Endothelial cell of umbilical vein (primary cell): ENCODE results near the gene AMBP. TPM values are rescaled to one million over a fixed set of nuclear protein-coding genes. Genes with fewer than 3 reads are reported as not detected.
A peak's percentile ranks its signal among the peaks of the same experiment; 100 is the strongest.

Experiments
- BruUV-seq: library from RNA; stranded (reverse); fragments of 400-500 nt; replicated peaks from 2 replicates; lab custom pipeline; 2021; lab: Mats Ljungman, UMichigan
- CTCF ChIA-PET: fragments of 300-600, 350-600 bp; sonication (Branson Sonifier 250); formaldehyde crosslinking; loops from one replicate; lab custom pipeline; 2021; ENCODE audit warnings: antibody characterized with exemption, inconsistent platforms; lab: Charles Lee
- POLR2A ChIA-PET: fragments of 300-600, 350-600 bp; sonication (Branson Sonifier 250); formaldehyde crosslinking; loops from one replicate; lab custom pipeline; 2021; ENCODE audit warnings: antibody characterized with exemption, inconsistent platforms; lab: Charles Lee
- DNase-seq: peaks from one replicate; pipeline ENCODE4 v3.0.0-alpha.2; 2011; ENCODE audit warnings: low read depth, low spot score
- FAIRE-seq: peaks from 2 replicates; lab custom pipeline; 2011; peaks lifted over from hg19 to GRCh38; lab: Jason Lieb, UNC
- H2AFZ ChIP-seq: 2 replicates; pipeline ENCODE4 v1.6.0; 2012; ENCODE audit warnings: low read depth, low read length, control low read depth, inconsistent platforms
- H3K27ac ChIP-seq: 2 replicates; pipeline ENCODE4 v1.5.1; 2011; ENCODE audit warnings: low read depth, mild to moderate bottlenecking, control low read depth, low read length, moderate library complexity; ENCODE audit not compliant: insufficient read depth
- H3K27me3 ChIP-seq, 2 experiments: 2 replicates each; pipeline versions ENCODE4 v1.6.0 to v1.6.1; 2011; ENCODE audit warnings: low read length in 2 of 2, mixed read lengths in 1 of 2; ENCODE audit not compliant: control insufficient read depth in 2 of 2, insufficient read depth in 2 of 2
- H3K36me3 ChIP-seq, 2 experiments: 2 replicates in 1 of 2; 3 replicates in 1 of 2; pipeline ENCODE4 v1.5.1; 2011; ENCODE audit warnings: low read length in 2 of 2, mild to moderate bottlenecking in 1 of 2, moderate library complexity in 1 of 2; ENCODE audit not compliant: control insufficient read depth in 2 of 2, insufficient read depth in 2 of 2; ENCODE audit errors: extremely low read depth in 1 of 2
- H3K4me1 ChIP-seq: 3 replicates; pipeline ENCODE4 v1.5.1; 2011; ENCODE audit warnings: mild to moderate bottlenecking, low read length; ENCODE audit not compliant: control insufficient read depth, insufficient read depth; ENCODE audit errors: extremely low read depth
- H3K4me2 ChIP-seq: 2 replicates; pipeline ENCODE4 v1.6.1; 2011; ENCODE audit warnings: low read length, control low read depth, mixed read lengths; ENCODE audit not compliant: insufficient read depth
- H3K4me3 ChIP-seq, 3 experiments: fragments of 200-600 bp in 1 of 3; sonication (generic), shearing (Covaris generic) in 1 of 3; replicated peaks in 1 of 3; 2 replicates each; pipeline ENCODE4 v1.5.1; 2011 to 2016; ENCODE audit warnings: control low read depth in 3 of 3, low read length in 3 of 3, mild to moderate bottlenecking in 2 of 3, inconsistent platforms in 1 of 3, low read depth in 1 of 3, moderate library complexity in 1 of 3; ENCODE audit not compliant: insufficient read depth in 1 of 3
- H3K79me2 ChIP-seq: 2 replicates; pipeline ENCODE4 v1.6.0; 2012; ENCODE audit warnings: low read length, inconsistent platforms; ENCODE audit not compliant: control insufficient read depth, insufficient read depth
- H3K9ac ChIP-seq: replicated peaks from 2 replicates; pipeline ENCODE3; 2011; ENCODE audit warnings: low read length, control low read depth; ENCODE audit not compliant: insufficient read depth; ENCODE audit errors: extremely low read depth
- H3K9me1 ChIP-seq: replicated peaks from 3 replicates; pipeline ENCODE4 v1.6.0; 2011; ENCODE audit warnings: mild to moderate bottlenecking, low read length; ENCODE audit not compliant: control insufficient read depth, insufficient read depth; ENCODE audit errors: extremely low read depth
- H3K9me3 ChIP-seq: replicated peaks from 2 replicates; pipeline ENCODE4 v1.5.1; 2012; ENCODE audit warnings: low read length, inconsistent platforms; ENCODE audit not compliant: control insufficient read depth, insufficient read depth
- H4K20me1 ChIP-seq: replicated peaks from 2 replicates; pipeline ENCODE3; 2011; ENCODE audit warnings: mild to moderate bottlenecking, low read length; ENCODE audit not compliant: control insufficient read depth, insufficient read depth; ENCODE audit errors: extremely low read depth
- CTCF ChIP-seq, 2 donors: IDR thresholded peaks; 1 replicate in 1 of 2; 2 replicates in 1 of 2; pipeline ENCODE4 v1.5.1; 2011; ENCODE audit warnings: low read length in 2 of 2, mild to moderate bottlenecking in 2 of 2, moderate library complexity in 2 of 2, control low read depth in 1 of 2, inconsistent platforms in 1 of 2, low read depth in 1 of 2; ENCODE audit not compliant: insufficient read depth in 1 of 2; ENCODE audit errors: extremely low read depth in 1 of 2
- EZH2 ChIP-seq: IDR thresholded peaks from 2 replicates; pipeline ENCODE4 v1.6.1; 2012; ENCODE audit warnings: borderline replicate concordance, low read depth, mild to moderate bottlenecking, moderate library complexity, low read length, inconsistent platforms; ENCODE audit not compliant: severe bottlenecking
- FOS ChIP-seq: IDR thresholded peaks from 2 replicates; pipeline ENCODE4 v1.6.1; 2011; ENCODE audit warnings: mild to moderate bottlenecking, low read length, moderate library complexity, borderline replicate concordance; ENCODE audit not compliant: insufficient read depth
- GATA2 ChIP-seq: IDR thresholded peaks from 2 replicates; pipeline ENCODE4 v1.7.0; 2011; ENCODE audit warnings: low read depth, mild to moderate bottlenecking, moderate library complexity, mixed read lengths, low read length; ENCODE audit not compliant: insufficient read length, insufficient read depth
- JUN ChIP-seq: IDR thresholded peaks from 2 replicates; pipeline ENCODE4 v1.6.1; 2011; ENCODE audit warnings: borderline replicate concordance, low read depth; ENCODE audit not compliant: insufficient read length, insufficient read depth
- MAX ChIP-seq: IDR thresholded peaks from 2 replicates; pipeline ENCODE4 v1.6.1; 2011; ENCODE audit not compliant: insufficient read depth, insufficient read length
- MYC ChIP-seq: IDR thresholded peaks from one replicate; pipeline ENCODE4 v1.6.1; 2011; ENCODE audit warnings: mild to moderate bottlenecking, low read depth, low read length
- POLR2A ChIP-seq: IDR thresholded peaks from 2 replicates; pipeline ENCODE4 v1.6.1; 2012; ENCODE audit warnings: low read depth, mild to moderate bottlenecking, control low read depth, low read length
- POLR2AphosphoS5 ChIP-seq: IDR thresholded peaks from 2 replicates; pipeline ENCODE4 v1.6.1; 2012; ENCODE audit warnings: low read depth, mild to moderate bottlenecking, control low read depth, low read length, moderate library complexity; ENCODE audit not compliant: insufficient read depth
- dilution Hi-C: fragments of 300-500 bp; cut with MboI; formaldehyde crosslinking; loops from one replicate; pipeline ENCODE4 v1.15.0; 2019; ENCODE audit warnings: low sequenced_read_pairs; ENCODE audit not compliant: extremely low pct_ligation_motif_present
- intact Hi-C: fragments of 100-400 bp; cut with micrococcal nuclease; formaldehyde crosslinking; loops from one replicate; pipeline ENCODE4 v1.10.0; 2022
- polyA plus RNA-seq, 4 experiments: library from polyadenylated mRNA; depleted of rRNA in 3 of 4; stranded (reverse) in 3 of 4; unstranded in 1 of 4; fragments of >200 nt; gene quantifications; 2 replicates each; pipeline versions ENCODE4 v1.2.1 to v1.2.3, GENCODE V29; 2011 to 2012; ENCODE audit warnings: missing spikeins in 1 of 4
- total RNA-seq: library from RNA; stranded (reverse); gene quantifications from 2 replicates; pipeline ENCODE4 v1.2.3, GENCODE V29; 2021

AMBP gene
- total and polyA plus RNA-seq, 2 donors (not counting 3 experiments of a cell fraction or from before 2014, with no cell fraction given): not detected

GRCh38 chr9:114100536-114100935 is 22.4 kb upstream of the AMBP start:
- ChIA-PET POLR2A (no interaction called here), CTCF (interaction anchor here (2.3 to 3.0 kb wide), 3 partner anchors 8 to 190 kb away, joined by 17 to 23 read pairs (median 20); no protein-coding TSS in a partner anchor)
- DNase-seq (peak; percentile 32), FAIRE-seq (peak; percentile 68)
- no peak overlapping the region for H3K9ac ChIP-seq
- intact Hi-C loops: no loop called here
- TF ChIP-seq EZH2: no peak
- TF ChIP-seq CTCF (IDR thresholded peaks at IDR 0.05; ENCODE audit: extremely low read depth in 1 of 2, insufficient read depth in 1 of 2, low read depth in 1 of 2, low read length in 2 of 2): no peak
- TF ChIP-seq GATA2: no peak
- no peak for TF ChIP-seq FOS
- no peak for TF ChIP-seq JUN
- TF ChIP-seq MYC: no peak
- no peak for TF ChIP-seq POLR2AphosphoS5
- no peak for TF ChIP-seq MAX
- no peak for TF ChIP-seq POLR2A
- no peaks in the 10 kb centered on the region for H3K79me2 ChIP-seq
- no peak overlapping the region for H2AFZ ChIP-seq
- BruUV-seq: no TSS peak
- H3K9me1 ChIP-seq: no peaks in the 10 kb centered on the region
- H3K36me3 ChIP-seq: no peaks in the 10 kb centered on the region
- H3K4me3 ChIP-seq: no peak overlapping the region
- H3K4me1 ChIP-seq: peaks cover 20% of the 10 kb centered on the region
- peak overlapping the region; percentile 42 for H3K4me2 ChIP-seq
- dilution Hi-C loops: no loop called here
- H3K27ac ChIP-seq: peak overlapping the region; percentile 4
- no peaks in the 10 kb centered on the region for H4K20me1 ChIP-seq
- no peaks in the 10 kb centered on the region for H3K27me3 ChIP-seq
- peaks cover 3% of the 10 kb centered on the region for H3K9me3 ChIP-seq
